ENCODE data around the gene ZFP91.
"Not testable (repeated sequence)": the region's sequence is repeated elsewhere in the genome, so short reads cannot be mapped to it uniquely, and the experiment has no call there.

The ZFP91 gene

GRCh38 chr11:58578635-58579191, at the start of gene ZFP91:
TSS of gene ZFP91 (plus strand) at chr11:58579063. CDS start at chr11:58579282, 219 bp downstream.
- peak; percentile 99 for DNase-seq

- DNase-seq: no peak
Measured at GRCh38 chr11:58530236-58530635, 48.6 kb upstream of the ZFP91 start.

- DNase-seq: no peak
Measured at GRCh38 chr11:58531865-58532341, 47.0 kb upstream of the ZFP91 start.

GRCh38 chr11:58546841-58547240, 32.0 kb upstream of the ZFP91 start:
- DNase-seq: no peak

- DNase-seq: no peak
Measured at GRCh38 chr11:58549644-58550043, 29.2 kb upstream of the ZFP91 start.

GRCh38 chr11:58560842-58561241, 18.0 kb upstream of the ZFP91 start:
- DNase-seq: no peak

GRCh38 chr11:58561394-58562098, 17.3 kb upstream of the ZFP91 start:
- DNase-seq: peak; percentile 34

- DNase-seq: no peak
Measured at GRCh38 chr11:58562375-58562800, 16.5 kb upstream of the ZFP91 start.

- no peak for DNase-seq
Measured at GRCh38 chr11:58564231-58564630, 14.6 kb upstream of the ZFP91 start.

- DNase-seq: peak; percentile 45
Measured at GRCh38 chr11:58567889-58568512, 10.9 kb upstream of the ZFP91 start.

GRCh38 chr11:58572906-58573305, 6.0 kb upstream of the ZFP91 start:
- DNase-seq: not testable (repeated sequence)

GRCh38 chr11:58573451-58574104, 5.3 kb upstream of the ZFP91 start:
- no peak for DNase-seq

GRCh38 chr11:58574881-58575280, 4.0 kb upstream of the ZFP91 start:
- no peak for DNase-seq

- DNase-seq: no peak
Measured at GRCh38 chr11:58575377-58576020, 3.4 kb upstream of the ZFP91 start, which contains the start of gene LPXN. TSS of gene LPXN (minus strand) at chr11:58575856. CDS start at chr11:58575772, 84 bp downstream.

GRCh38 chr11:58576887-58577471, 1.9 kb upstream of the ZFP91 start:
- no peak for DNase-seq

- DNase-seq: no peak
Measured at GRCh38 chr11:58577555-58578135, 1.2 kb upstream of the ZFP91 start.

GRCh38 chr11:58578136-58578634, 678 bp upstream of the ZFP91 start:
- DNase-seq: peak; percentile 99

GRCh38 chr11:58579192-58580129, 598 bp downstream of the ZFP91 start:
- peak; percentile 95 for DNase-seq

- DNase-seq: no peak
Measured at GRCh38 chr11:58580311-58580710, 1.4 kb downstream of the ZFP91 start.

- no peak for DNase-seq
Measured at GRCh38 chr11:58582437-58582836, 3.6 kb downstream of the ZFP91 start.

- DNase-seq: no peak
Measured at GRCh38 chr11:58586998-58587397, 8.1 kb downstream of the ZFP91 start.

Measured in retina (tissue), 1 donor.